Measurements from ENCODE around the gene PHAX. TPM values are rescaled to one million over a fixed set of nuclear protein-coding genes. Genes with fewer than 3 reads are reported as not detected.

The PHAX gene
- polyA plus RNA-seq, 1 donor, result 30.9 TPM

DNA sequence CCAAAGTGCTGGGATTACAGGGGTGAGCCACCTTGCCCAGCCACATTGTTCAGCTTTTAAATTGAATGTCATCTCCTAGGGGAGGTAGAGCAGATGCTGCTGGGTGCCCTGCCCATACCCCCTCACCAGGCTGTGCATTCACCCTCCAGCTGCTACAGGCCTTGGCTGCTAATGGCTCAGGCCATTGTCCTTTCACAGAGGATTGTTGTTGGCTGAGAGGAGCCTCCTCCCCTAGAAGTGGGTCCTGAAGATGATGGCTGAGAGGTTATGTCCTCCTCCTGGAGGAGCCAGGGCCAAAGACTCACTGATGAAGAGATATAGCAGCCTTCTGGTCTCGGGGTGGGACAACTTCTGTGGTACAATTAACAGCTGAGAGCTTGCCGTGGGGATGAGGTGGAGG, 74.6 kb downstream of the PHAX start:
- no peaks in the 10 kb centered on the region for H3K36me3 ChIP-seq (ENCODE audit: control insufficient read depth, insufficient read depth, low read length)
- no peak for DNase-seq
- WGBS (ENCODE audit: insufficient coverage, low lambda C conversion rate), result no CpG with 5 or more reads among the region's 2 CpGs
- no peak overlapping the region for H3K27ac ChIP-seq (ENCODE audit: low read length)
- H3K4me1 ChIP-seq (ENCODE audit: control insufficient read depth, insufficient read depth, low read length), result peaks cover 6% of the 10 kb centered on the region
- no peaks in the 10 kb centered on the region for H3K27me3 ChIP-seq (ENCODE audit: control insufficient read depth, insufficient read depth, low read length)
- H3K9me3 ChIP-seq (ENCODE audit: control insufficient read depth, low read depth, low read length), result no peaks in the 10 kb centered on the region
- no peak overlapping the region for H3K4me3 ChIP-seq (ENCODE audit: low read length)

DNA sequence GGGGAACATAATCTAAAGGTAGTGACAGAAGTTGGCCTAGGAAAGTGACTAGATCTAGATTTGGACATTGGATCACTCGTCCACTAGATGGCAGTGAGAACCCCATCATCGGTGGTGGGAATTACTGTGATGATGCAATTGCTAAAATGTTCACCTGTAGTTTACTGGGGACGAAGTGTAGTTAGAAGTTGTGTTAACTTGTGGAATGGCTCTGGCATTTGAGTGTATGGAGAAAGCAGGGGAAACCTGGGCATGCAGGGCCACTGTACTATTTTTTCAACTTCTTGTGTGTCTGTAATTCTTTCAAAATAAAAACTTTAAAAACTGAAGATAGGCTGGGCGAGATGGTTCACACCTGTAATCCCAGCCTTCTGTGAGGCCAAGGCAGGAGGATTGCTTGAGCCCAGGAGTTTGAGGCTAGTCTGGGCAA, 75.5 kb downstream of the PHAX start:
- peak; percentile 56 to 63 for DNase-seq
- Histone ChIP-seq H3K36me3 (ENCODE audit: control insufficient read depth, insufficient read depth, low read length) (no peaks in the 10 kb centered on the region), H3K27ac (ENCODE audit: low read length) (no peak overlapping the region), H3K4me1 (ENCODE audit: control insufficient read depth, insufficient read depth, low read length) (peaks cover 6% of the 10 kb centered on the region), H3K9me3 (ENCODE audit: control insufficient read depth, low read depth, low read length) (no peaks in the 10 kb centered on the region), H3K27me3 (ENCODE audit: control insufficient read depth, insufficient read depth, low read length) (no peaks in the 10 kb centered on the region), H3K4me3 (ENCODE audit: low read length) (no peak overlapping the region)
- 0% methylated on average over 1 of the region's 4 CpGs for WGBS (ENCODE audit: insufficient coverage, low lambda C conversion rate)

Other genes with a start within 250 kb of the PHAX start
- gene GRAMD2B, start 177.5 kb upstream of the PHAX start, polyA plus RNA-seq, result 54.2 TPM
- gene ALDH7A1, start 5.7 kb upstream of the PHAX start, polyA plus RNA-seq, result 66.4 TPM
- 48.9 TPM for gene LMNB1, start 176.2 kb downstream of the PHAX start, polyA plus RNA-seq

Data from large intestine (tissue), 3 donors.